NCI-H82 (cell line): ENCODE data around the gene TTC9C.
A peak's percentile ranks its signal among the peaks of the same experiment; 100 is the strongest.

Experiments used
- DNase-seq: peaks from one replicate; lab custom pipeline; 2025; lab: John Stamatoyannopoulos, UW

TTC9C gene

DNA sequence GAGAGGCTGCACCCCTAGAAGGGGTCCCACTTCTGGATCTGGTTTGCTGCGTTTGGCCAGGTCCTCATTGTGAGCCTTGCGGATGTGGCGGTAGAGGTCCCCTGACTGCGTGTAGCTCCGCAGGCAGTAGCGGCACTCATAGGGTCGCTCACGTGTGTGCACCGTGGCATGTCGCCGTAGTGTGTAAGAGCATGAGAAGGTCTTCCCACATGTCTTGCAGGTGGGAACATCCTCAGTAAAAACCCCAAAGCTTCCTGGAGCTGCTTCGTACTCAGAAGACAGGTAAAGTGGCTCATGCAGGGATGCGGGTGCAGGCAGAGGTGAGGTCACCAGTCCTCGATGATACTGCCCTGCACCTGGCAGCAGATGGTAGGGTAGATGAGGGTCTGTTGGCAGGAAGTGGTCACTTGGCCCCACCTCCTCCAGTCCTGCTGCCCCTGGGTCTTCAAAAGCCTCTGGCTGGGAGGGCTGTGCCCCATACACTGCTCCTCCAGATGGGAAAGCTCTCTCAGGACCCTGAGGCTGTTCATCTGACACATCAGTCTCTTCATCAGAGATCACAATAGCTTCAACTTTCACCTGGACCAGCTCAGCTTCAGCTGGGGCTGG is 24.0 kb downstream of the TTC9C start:
- DNase-seq, result no peak

- DNase-seq, result no peak
These were observed 24.9 kb downstream of the TTC9C start for GRCh38 chr11:62752994-62753735.

DNA sequence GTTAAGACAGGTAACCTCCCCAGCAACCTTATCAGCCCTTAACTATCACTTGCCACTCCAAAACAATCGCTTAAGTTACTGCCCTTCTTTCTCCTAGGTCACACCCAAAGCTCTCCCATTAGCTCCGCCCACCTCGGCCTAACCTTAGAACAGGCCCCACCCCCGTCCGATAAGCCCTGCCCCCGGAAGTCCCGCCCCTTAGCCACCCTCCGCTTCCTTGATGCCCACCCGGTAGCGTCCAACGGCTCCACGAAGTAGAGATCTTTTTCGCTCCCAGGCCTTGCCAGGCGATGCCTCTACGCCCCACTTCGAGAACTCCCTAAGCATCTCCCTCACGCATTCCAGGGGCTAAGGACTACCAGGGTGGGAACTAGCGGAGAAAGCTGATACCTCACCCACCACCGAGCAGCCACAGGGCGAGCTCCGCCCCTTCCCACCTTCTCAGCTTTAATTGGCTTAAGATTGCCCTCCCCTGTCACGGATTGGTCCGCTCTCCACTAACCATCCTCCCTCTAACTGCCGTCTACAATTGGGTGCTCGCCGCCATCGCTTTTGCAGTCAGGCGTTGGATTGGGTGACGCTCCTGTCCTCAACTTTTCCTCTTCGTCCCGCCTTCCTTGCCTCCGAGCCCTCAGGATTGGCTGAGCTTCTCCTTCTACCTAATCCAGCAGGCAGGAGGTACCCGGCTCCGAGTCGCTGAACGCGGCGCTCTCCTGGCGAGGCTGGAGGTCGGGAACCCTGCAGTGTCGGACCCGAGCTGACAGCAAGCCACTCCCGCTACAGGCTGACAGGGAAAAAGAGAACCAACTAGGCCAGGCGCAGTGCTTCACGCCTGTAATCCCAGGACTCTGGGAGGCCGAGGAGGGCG is 25.7 kb downstream of the TTC9C start, which contains the start of gene ZBTB3:
ZBTB3 (minus strand) TSS at position 425 of the 868 bp plus-strand sequence. CDS start 496 bp downstream, outside the sequence.
- DNase-seq, result peak; percentile 99

- DNase-seq, result no peak
These were observed 26.9 kb downstream of the TTC9C start for GRCh38 chr11:62755086-62755615.

DNA sequence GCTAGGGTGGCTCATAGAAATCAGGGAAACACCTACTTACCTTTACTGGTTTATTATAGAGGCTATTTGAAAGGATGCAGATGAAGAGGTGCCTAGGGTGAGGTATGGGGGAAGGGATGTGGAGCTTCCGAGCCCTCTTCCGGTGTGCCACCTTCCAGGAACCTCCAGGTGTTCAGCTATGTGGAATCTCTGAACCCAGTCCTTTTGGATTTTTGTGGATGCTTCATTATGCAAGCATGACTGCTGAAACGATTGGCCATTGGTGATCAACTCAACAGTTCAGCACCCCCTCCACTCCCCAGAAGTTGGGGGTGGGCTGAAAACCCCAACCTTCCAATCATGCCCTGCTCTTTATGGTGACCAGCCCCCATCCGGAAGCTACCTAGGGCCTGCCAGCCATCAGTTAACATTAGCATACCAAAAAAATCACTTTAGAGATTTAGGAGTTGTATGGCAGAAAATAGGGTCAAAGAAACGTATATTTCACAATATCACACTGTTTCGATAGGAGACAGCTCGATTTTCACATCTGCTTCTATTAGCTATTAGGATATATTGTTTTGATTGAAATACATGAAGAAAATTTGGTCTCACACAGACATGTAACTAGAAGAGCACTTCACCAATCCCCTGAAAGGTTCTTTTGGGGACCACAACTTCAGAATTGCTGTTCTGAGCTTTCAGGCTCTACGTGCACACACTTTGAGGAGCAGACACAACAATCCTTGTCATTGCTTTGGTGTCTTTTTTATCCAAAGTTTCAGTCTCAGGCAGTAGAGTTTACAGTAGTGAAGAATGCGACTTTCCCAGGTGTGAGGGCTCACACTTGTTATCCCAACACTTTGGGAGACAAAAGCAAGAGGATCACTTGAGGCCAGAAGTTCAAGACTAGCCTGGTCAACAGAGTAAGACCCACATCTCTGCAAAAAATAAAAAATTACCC is 29.8 kb downstream of the TTC9C start:
- DNase-seq, result no peak

- DNase-seq, result peak; percentile 21
These were observed 32.6 kb downstream of the TTC9C start for GRCh38 chr11:62760867-62761227.

DNA sequence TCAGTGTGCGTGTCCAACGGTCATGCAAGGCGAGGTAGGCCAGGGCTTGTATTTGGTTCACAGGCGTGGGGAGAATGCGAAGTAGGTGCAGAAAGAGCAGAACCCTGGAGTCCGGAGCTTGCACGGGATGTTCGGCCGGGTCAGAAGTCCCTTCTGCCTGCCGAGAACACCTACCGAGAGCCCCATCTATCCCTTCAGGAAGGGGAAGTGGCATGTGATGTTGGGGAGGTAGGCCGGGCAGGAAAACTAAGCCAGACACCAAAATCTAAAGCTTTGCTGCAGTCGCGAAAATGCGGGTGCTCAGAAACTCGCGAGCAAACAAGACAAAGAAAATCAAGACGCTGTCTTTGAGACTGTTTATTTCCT is 42.5 kb downstream of the TTC9C start:
- peak; percentile 58 for DNase-seq

- DNase-seq, result peak; percentile 99
These were observed 43.1 kb downstream of the TTC9C start, which contains the start of gene TAF6L for GRCh38 chr11:62771144-62772021. TSS of gene TAF6L (plus strand) at chr11:62771396. CDS start at chr11:62775784, 4,388 bp downstream.

- no peak for DNase-seq
These were observed 46.1 kb downstream of the TTC9C start for GRCh38 chr11:62774407-62774806.

DNA sequence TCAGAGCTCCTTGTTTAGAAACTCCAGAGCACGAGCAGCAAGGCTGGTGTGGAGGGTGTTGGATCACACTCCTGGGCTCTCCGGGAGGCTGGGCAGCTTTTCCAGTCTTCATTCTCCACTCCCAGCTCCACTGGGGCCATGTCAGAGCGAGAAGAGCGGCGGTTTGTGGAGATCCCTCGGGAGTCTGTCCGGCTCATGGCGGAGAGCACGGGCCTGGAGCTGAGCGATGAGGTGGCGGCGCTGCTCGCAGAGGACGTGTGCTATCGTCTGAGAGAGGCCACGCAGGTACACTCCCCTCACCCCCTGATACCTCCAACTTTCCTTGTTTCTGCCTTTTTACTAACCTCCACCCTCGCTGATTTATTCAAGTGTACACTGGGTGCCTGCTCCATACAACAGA is 47.4 kb downstream of the TTC9C start:
- no peak for DNase-seq

GRCh38 chr11:62777389-62777788 is 49.1 kb downstream of the TTC9C start:
- no peak for DNase-seq

DNA sequence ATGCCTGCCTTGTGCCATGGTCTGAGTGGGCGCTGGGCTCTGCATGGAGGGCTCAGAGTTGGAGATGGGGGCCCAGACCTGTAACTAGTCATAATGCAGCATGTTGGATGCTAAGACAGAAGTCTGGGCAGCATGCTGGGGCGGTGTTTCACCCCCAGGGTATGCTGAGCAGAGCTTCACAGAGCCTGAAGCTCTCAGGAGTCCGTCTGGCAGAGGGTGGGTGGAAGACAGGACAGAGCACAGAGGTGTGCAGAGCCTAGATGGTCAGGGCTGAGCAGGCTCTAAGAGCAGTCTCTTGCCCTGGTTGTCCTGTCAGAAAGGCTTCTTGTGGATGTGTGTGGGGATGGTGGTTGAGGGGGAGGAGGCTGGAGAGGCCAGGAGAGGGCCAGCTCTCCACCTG is 50.2 kb downstream of the TTC9C start:
- DNase-seq, result no peak

DNA sequence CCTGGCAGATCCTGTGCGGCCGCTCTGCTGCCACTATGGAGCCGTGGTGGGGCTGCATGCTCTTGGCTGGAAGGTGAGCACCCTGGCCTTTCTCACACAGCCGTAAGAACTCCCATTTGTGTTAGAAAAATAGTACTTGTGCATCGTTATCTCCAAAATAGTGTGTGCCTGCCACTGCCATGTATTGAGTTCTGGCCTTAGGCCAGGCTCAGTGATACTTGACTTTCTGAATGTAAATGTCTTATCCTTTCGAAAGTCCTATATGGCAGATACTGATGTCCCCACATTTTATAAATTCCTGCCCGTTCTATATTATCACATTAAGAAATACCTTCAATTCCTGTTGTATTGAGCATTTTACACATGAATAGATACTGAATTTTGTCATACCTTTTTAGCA is 54.5 kb downstream of the TTC9C start:
- DNase-seq, result no peak

DNA sequence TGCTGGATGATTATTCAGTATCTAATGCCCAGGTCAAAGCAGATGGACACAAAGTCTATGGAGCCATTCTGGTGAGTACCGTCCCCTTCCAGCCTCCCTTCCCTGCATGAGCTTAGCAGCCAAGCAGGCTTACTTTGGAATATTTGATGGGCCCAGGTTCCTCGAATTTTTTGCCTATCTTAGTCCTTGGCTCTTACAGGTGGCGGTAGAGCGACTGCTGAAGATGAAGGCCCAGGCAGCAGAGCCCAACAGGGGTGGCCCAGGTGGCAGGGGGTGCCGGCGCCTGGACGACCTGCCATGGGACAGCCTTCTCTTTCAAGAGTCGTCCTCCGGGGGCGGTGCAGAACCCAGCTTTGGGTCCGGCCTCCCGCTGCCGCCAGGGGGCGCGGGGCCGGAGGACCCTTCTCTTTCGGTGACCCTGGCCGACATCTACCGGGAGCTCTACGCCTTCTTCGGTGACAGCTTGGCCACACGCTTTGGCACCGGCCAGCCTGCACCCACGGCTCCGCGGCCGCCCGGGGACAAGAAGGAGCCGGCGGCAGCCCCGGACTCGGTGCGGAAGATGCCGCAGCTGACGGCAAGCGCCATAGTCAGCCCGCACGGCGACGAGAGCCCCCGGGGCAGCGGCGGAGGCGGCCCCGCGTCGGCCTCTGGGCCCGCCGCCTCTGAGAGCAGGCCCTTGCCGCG is 58.2 kb downstream of the TTC9C start:
- DNase-seq, result peak; percentile 87

DNA sequence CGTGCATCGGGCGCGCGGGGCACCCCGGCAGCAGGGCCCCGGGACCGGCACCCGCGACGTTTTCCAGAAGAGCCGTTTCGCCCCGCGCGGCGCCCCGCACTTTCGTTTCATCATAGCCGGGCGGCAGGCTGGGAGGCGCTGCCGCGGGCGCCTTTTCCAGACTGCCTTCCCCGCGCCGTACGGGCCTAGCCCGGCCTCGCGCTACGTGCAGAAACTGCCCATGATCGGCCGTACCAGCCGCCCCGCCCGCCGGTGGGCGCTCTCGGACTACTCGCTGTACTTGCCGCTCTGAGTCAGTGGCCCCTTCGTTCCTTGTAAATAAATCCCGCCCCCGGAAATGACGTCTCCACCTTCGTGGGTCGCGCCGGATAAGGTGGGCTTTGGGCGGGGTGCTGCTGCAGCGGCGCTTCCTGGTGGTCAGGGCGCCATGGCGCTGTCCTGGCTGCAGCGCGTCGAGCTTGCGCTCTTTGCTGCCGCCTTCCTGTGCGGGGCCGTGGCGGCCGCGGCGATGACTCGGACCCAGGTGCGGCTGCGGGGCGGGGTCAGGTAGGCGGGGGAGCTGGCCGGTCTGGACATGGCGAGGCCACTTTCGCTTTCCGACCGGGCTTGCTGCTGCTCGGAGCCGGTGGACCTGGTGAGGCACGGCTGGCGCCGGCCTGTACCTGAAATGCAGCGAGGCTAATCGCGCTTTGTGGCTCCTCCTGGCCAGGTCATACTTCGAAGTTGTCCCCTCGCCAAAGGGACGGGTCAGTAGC is 58.9 kb downstream of the TTC9C start, which contains the start of gene TMEM179B:
TMEM179B (plus strand) TSS at position 398 of the 755 bp plus-strand sequence; CDS start at position 428, 30 bp downstream.
- peak; percentile 99 for DNase-seq
